ENCODE results near the gene PTPRT. TPM values are rescaled to one million over a fixed set of nuclear protein-coding genes. Genes with fewer than 3 reads are reported as not detected.

The PTPRT gene
- total and polyA plus RNA-seq, 2 experiments from 2014 or later, result not detected

- TF ChIP-seq REST (IDR thresholded peaks at IDR 0.05; ENCODE audit: unreplicated experiment) (no peak), CREB1 (CRISPR knock-in tag; IDR thresholded peaks at IDR 0.05; ENCODE audit: low read depth) (no peak), ETS1 (IDR thresholded peaks at IDR 0.05) (no peak)
Observed at GRCh38 chr20:43022568-43022967, 167.1 kb downstream of the PTPRT start (continued).

GRCh38 chr20:43022081-43022480, 167.6 kb downstream of the PTPRT start:
- peaks cover 95% of the 10 kb centered on the region for H3K9me3 Mint-ChIP-seq
- H3K9me2 ChIP-seq (ENCODE audit: insufficient read depth), result no peaks in the 10 kb centered on the region
- no peak overlapping the region for H2AFZ ChIP-seq
- H4K20me1 ChIP-seq (replicated peaks; ENCODE audit: insufficient read depth), result no peaks in the 10 kb centered on the region
- peaks cover 3% of the 10 kb centered on the region; the same call in 1 of the 3 replicates for H3K4me1 Mint-ChIP-seq
- H3K36me3 ChIP-seq (ENCODE audit: insufficient read depth), result no peaks in the 10 kb centered on the region
- H3K27me3 Mint-ChIP-seq (ENCODE audit: insufficient read depth, low read depth, poor library complexity), result peaks cover 3% of the 10 kb centered on the region
- no peak overlapping the region for H3K4me3 Mint-ChIP-seq
- no peak overlapping the region for H3K4me2 ChIP-seq
- H3K4me1 ChIP-seq (ENCODE audit: insufficient read depth), result no peaks in the 10 kb centered on the region
- H3K4me3 ChIP-seq, result no peak overlapping the region
- no peaks in the 10 kb centered on the region for H3K79me2 ChIP-seq (replicated peaks; ENCODE audit: insufficient read depth)
- H3F3A ChIP-seq (replicated peaks; ENCODE audit: low read depth), result no peaks in the 10 kb centered on the region
- no peak overlapping the region for H3K27ac Mint-ChIP-seq
- no peak for ATAC-seq
- H3K27ac ChIP-seq (ENCODE audit: low read depth), result no peak overlapping the region
- no peak for DNase-seq (ENCODE audit: low spot score)
- peaks cover 21% of the 10 kb centered on the region for H3K36me3 Mint-ChIP-seq (ENCODE audit: low read depth)
- TF ChIP-seq REST (IDR thresholded peaks at IDR 0.05; ENCODE audit: unreplicated experiment) (no peak), STAT1 (IDR thresholded peaks at IDR 0.05; ENCODE audit: unreplicated experiment) (no peak), CTCF (conservative IDR thresholded peaks at IDR 0.05; ENCODE audit: low read depth in 2 of 2) (no peak), CREB1 (CRISPR knock-in tag; IDR thresholded peaks at IDR 0.05; ENCODE audit: low read depth) (no peak), NANOG (IDR thresholded peaks at IDR 0.05; ENCODE audit: borderline replicate concordance) (no peak), JUNB (IDR thresholded peaks at IDR 0.05; ENCODE audit: unreplicated experiment) (no peak), ZNF114 (CRISPR knock-in tag; IDR thresholded peaks at IDR 0.05) (no peak), ZNF331 (CRISPR knock-in tag; IDR thresholded peaks at IDR 0.05; ENCODE audit: low read depth) (no peak), EZH2phosphoT487 (IDR thresholded peaks at IDR 0.05; ENCODE audit: unreplicated experiment) (no peak), POLR2AphosphoS5 (IDR thresholded peaks at IDR 0.05; ENCODE audit: low read depth) (no peak)
- no peaks in the 10 kb centered on the region for H3K27me3 ChIP-seq (ENCODE audit: insufficient read depth)
